ENCODE data around the gene AKT1S1.
"Not testable (repeated sequence)": the region's sequence is repeated elsewhere in the genome, so short reads cannot be mapped to it uniquely, and the experiment has no call there.

Gene AKT1S1

GRCh38 chr19:49833599-49833998 is 43.6 kb downstream of the AKT1S1 start:
- DNase-seq = no peak

GRCh38 chr19:49832556-49832955 is 44.6 kb downstream of the AKT1S1 start:
- DNase-seq = no peak

GRCh38 chr19:49831592-49831991 is 45.6 kb downstream of the AKT1S1 start:
- DNase-seq = no peak

GRCh38 chr19:49830766-49831165 is 46.4 kb downstream of the AKT1S1 start:
- DNase-seq = no peak

- DNase-seq = no peak
These were observed 47.4 kb downstream of the AKT1S1 start for GRCh38 chr19:49829721-49830120.

- DNase-seq = no peak
These were observed 48.0 kb downstream of the AKT1S1 start for GRCh38 chr19:49829200-49829599.

GRCh38 chr19:49827034-49827433 is 50.1 kb downstream of the AKT1S1 start:
- DNase-seq = no peak

- no peak for DNase-seq
These were observed 52.5 kb downstream of the AKT1S1 start for GRCh38 chr19:49824662-49825061.

GRCh38 chr19:49823472-49823871 is 53.7 kb downstream of the AKT1S1 start:
- peak in 2 of 3 experiments; percentile 43 to 89 for DNase-seq

- peak in 2 of 3 experiments; percentile 39 to 92 for DNase-seq
These were observed 57.0 kb downstream of the AKT1S1 start for GRCh38 chr19:49820125-49820524.

- DNase-seq = not testable (repeated sequence)
These were observed 57.6 kb downstream of the AKT1S1 start for GRCh38 chr19:49819452-49820115.

Data from NCI-H1417 (cell line).